SK-N-SH treated with all-trans-retinoic acid at 6 μM for 48 hours (cell line): ENCODE results near the gene RPUSD3.

Experiments
- ATAC-seq: fragments of 200-7000 bp; cut with Tn5 transposase; 3 replicates; pipeline ENCODE4 v1.9.1; 2020; ENCODE audit warnings: mild to moderate bottlenecking, moderate library complexity
- ARNTL ChIP-seq: fragments of 450-650 bp; formaldehyde crosslinking; IDR thresholded peaks from 2 replicates; pipeline ENCODE4 v1.5.0; 2020; ENCODE audit warnings: low read depth, mild to moderate bottlenecking, moderate library complexity, borderline replicate concordance
- BACH2 ChIP-seq: fragments of 250-450 bp; sonication (Bioruptor Pico); IDR thresholded peaks from 2 replicates; pipeline ENCODE4 v1.9.0; 2021; ENCODE audit warnings: mild to moderate bottlenecking, borderline replicate concordance
- ESRRG ChIP-seq: fragments of 250-450 bp; sonication (Bioruptor Pico); IDR thresholded peaks from 2 replicates; pipeline ENCODE4 v1.6.1; 2021; ENCODE audit warnings: mild to moderate bottlenecking
- GLIS3 ChIP-seq: fragments of 250-450 bp; sonication (Bioruptor Pico); IDR thresholded peaks from 2 replicates; pipeline ENCODE4 v1.5.0; 2020; ENCODE audit warnings: mild to moderate bottlenecking, moderate library complexity
- ISL1 ChIP-seq: fragments of 250-450 bp; sonication (Bioruptor Pico); IDR thresholded peaks from 2 replicates; pipeline ENCODE4 v2.1.2; 2022; ENCODE audit warnings: mild to moderate bottlenecking, moderate library complexity
- OSR1 ChIP-seq: fragments of 250-450 bp; sonication (Bioruptor Pico); IDR thresholded peaks from 2 replicates; pipeline ENCODE4 v1.8.0; 2022; ENCODE audit warnings: moderate library complexity, mild to moderate bottlenecking, inconsistent platforms
- PPARA ChIP-seq: fragments of 250-450 bp; sonication (Bioruptor Pico); IDR thresholded peaks from 2 replicates; pipeline ENCODE4 v1.5.0; 2020; ENCODE audit warnings: mild to moderate bottlenecking, borderline replicate concordance
- RARB ChIP-seq: fragments of 250-450 bp; sonication (Bioruptor Pico); IDR thresholded peaks from 2 replicates; pipeline ENCODE4 v1.8.0; 2021; ENCODE audit warnings: mild to moderate bottlenecking, moderate library complexity
- SNAI2 ChIP-seq: fragments of 250-450 bp; sonication (Bioruptor Pico); IDR thresholded peaks from 2 replicates; pipeline ENCODE4 v1.5.0; 2020; ENCODE audit warnings: mild to moderate bottlenecking, moderate library complexity
- TCF4 ChIP-seq: fragments of 250-450 bp; sonication (Bioruptor Pico); IDR thresholded peaks from 2 replicates; pipeline ENCODE4 v1.8.0; 2021; ENCODE audit warnings: mild to moderate bottlenecking, moderate library complexity, borderline replicate concordance
- TOX ChIP-seq: fragments of 250-450 bp; sonication (Bioruptor Pico); IDR thresholded peaks from 2 replicates; pipeline ENCODE4 v1.8.0; 2021; ENCODE audit warnings: mild to moderate bottlenecking, moderate library complexity, borderline replicate concordance
- ZC3H10 ChIP-seq: fragments of 250-450 bp; sonication (Bioruptor Pico); IDR thresholded peaks from 2 replicates; pipeline ENCODE4 v1.5.1; 2021; ENCODE audit warnings: mild to moderate bottlenecking, moderate library complexity
- ZFP3 ChIP-seq: fragments of 250-450 bp; sonication (Bioruptor Pico); IDR thresholded peaks from 2 replicates; pipeline ENCODE4 v1.5.0; 2020; ENCODE audit warnings: mild to moderate bottlenecking, moderate library complexity
- ZFP30 ChIP-seq: fragments of 450-650 bp; formaldehyde crosslinking; IDR thresholded peaks from 2 replicates; pipeline ENCODE4 v1.5.0; 2022; ENCODE audit warnings: mild to moderate bottlenecking, moderate library complexity
- ZNF565 ChIP-seq: fragments of 450-650 bp; formaldehyde crosslinking; conservative IDR thresholded peaks from 2 replicates; pipeline ENCODE4 v1.5.0; 2020; ENCODE audit warnings: low read depth, mild to moderate bottlenecking, moderate library complexity
- ZNF70 ChIP-seq: fragments of 450-650 bp; formaldehyde crosslinking; IDR thresholded peaks from 2 replicates; pipeline ENCODE4 v1.5.0; 2020; ENCODE audit warnings: mild to moderate bottlenecking, moderate library complexity
- ZNF8 ChIP-seq: fragments of 450-650 bp; formaldehyde crosslinking; IDR thresholded peaks from 2 replicates; pipeline ENCODE4 v1.5.0; 2020; ENCODE audit warnings: mild to moderate bottlenecking, moderate library complexity
- TF ChIP-seq, protein P1 (sequence below): fragments of 250-450 bp; sonication (Bioruptor Pico); IDR thresholded peaks from 2 replicates; pipeline ENCODE4 v1.5.1; 2020; ENCODE audit warnings: low read depth, mild to moderate bottlenecking, moderate library complexity
- TF ChIP-seq, protein P2 (sequence below): fragments of 250-450 bp; sonication (Bioruptor Pico); IDR thresholded peaks from 2 replicates; pipeline ENCODE4 v1.5.1; 2021; ENCODE audit warnings: mild to moderate bottlenecking, moderate library complexity
- TF ChIP-seq, protein P3 (sequence below): fragments of 250-450 bp; sonication (Bioruptor Pico); IDR thresholded peaks from 2 replicates; pipeline ENCODE4 v1.8.0; 2020; ENCODE audit warnings: mild to moderate bottlenecking, moderate library complexity, borderline replicate concordance

The RPUSD3 gene

DNA sequence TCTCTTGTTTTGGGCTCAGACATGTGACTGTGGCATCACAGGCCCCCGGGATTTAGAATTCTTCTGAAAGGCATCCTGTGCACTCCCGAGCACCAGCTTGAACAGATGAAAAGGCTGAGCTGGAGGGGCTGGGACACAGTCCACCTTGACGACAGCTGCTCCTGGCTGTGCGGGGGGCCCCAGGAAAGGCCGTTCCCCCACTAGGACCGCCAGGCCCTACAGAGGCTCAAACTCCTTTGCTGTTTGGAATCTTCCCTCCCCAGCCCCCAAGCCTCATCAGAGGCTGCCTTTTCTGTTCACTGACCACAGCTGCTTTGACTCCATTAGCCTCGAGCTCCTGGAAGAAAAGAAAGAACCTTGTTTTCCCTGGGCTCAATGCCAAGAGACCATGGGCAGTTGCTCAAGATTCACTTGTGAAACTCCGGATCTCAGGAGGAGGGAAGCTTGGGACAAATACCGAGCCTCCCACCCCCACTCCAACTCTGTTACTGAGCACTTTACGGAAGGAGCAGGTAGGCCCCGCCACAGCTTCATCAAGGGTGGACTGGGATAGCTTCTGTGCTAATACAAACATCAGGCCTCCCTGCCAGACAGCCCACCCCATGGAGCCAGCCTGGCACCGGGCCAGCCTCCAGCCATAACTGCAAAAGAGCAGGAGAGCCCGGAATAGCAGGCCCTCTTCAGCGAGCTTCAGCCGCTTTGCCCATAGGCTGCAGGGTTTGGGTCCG, 20.6 kb upstream of the RPUSD3 start:
- TF ChIP-seq, protein P1, sequence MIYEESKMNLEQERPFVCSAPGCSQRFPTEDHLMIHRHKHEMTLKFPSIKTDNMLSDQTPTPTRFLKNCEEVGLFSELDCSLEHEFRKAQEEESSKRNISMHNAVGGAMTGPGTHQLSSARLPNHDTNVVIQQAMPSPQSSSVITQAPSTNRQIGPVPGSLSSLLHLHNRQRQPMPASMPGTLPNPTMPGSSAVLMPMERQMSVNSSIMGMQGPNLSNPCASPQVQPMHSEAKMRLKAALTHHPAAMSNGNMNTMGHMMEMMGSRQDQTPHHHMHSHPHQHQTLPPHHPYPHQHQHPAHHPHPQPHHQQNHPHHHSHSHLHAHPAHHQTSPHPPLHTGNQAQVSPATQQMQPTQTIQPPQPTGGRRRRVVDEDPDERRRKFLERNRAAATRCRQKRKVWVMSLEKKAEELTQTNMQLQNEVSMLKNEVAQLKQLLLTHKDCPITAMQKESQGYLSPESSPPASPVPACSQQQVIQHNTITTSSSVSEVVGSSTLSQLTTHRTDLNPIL (CRISPR knock-in tag) = no peak
- TF ChIP-seq ZFP3 (CRISPR knock-in tag) (no peak), ZC3H10 (no peak), ZNF565 (CRISPR knock-in tag) (no peak), RARB (CRISPR knock-in tag) (no peak), BACH2 (no peak), SNAI2 (CRISPR knock-in tag) (no peak), ISL1 (CRISPR knock-in tag) (no peak), ZFP30 (CRISPR knock-in tag) (no peak), ESRRG (CRISPR knock-in tag) (no peak), ZNF70 (CRISPR knock-in tag) (no peak), TCF4 (CRISPR knock-in tag) (no peak), ARNTL (no peak)
- TF ChIP-seq, protein P2, sequence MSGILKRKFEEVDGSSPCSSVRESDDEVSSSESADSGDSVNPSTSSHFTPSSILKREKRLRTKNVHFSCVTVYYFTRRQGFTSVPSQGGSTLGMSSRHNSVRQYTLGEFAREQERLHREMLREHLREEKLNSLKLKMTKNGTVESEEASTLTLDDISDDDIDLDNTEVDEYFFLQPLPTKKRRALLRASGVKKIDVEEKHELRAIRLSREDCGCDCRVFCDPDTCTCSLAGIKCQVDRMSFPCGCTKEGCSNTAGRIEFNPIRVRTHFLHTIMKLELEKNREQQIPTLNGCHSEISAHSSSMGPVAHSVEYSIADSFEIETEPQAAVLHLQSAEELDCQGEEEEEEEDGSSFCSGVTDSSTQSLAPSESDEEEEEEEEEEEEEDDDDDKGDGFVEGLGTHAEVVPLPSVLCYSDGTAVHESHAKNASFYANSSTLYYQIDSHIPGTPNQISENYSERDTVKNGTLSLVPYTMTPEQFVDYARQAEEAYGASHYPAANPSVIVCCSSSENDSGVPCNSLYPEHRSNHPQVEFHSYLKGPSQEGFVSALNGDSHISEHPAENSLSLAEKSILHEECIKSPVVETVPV = no peak
- TF ChIP-seq, all 23 proteins: peak for 0
- peak; percentile 28 for ATAC-seq

DNA sequence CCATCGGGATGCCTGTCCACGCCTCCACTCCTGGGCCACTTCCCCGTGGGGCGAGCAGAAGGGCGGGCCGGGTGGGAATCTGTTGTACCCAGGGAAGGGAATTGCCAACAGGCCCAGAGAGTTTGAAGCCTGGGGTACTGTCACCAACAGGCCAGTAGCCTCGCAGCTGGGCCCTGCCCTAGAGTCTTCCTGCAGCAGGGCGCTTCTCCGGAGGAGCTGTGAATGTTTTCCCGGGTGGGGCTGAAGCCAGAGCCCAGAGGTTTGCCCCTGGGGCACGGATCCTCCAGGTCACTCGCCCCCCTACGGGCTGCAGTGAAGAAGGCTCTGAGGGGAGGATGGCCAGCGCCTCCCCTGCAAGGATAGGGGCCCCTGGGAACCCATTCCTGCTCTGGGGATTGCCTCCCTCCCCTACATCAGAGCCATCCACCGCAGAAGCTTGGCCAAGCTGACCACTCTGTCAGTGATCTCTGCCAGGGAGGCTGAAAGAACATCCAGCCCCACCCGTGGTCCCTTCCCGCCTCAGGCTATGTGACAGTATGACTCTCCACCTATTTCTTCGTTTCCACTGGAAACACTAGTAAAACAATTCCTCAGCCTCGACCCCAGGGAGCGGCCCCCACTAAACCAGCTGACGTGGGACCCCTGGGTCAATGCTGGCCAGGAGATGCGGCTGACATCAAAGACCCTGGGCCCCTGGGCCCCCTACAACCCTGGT, 19.4 kb upstream of the RPUSD3 start:
- no peak for ATAC-seq
- TF ChIP-seq OSR1 (CRISPR knock-in tag) (no peak), ISL1 (CRISPR knock-in tag) (no peak), ZFP30 (CRISPR knock-in tag) (no peak), ZNF8 (CRISPR knock-in tag) (no peak), RARB (CRISPR knock-in tag) (no peak), ESRRG (CRISPR knock-in tag) (no peak), SNAI2 (CRISPR knock-in tag) (no peak), GLIS3 (CRISPR knock-in tag) (no peak), ZFP3 (CRISPR knock-in tag) (no peak), TOX (CRISPR knock-in tag) (no peak), ZC3H10 (no peak), PPARA (no peak), ZNF70 (CRISPR knock-in tag) (no peak), TCF4 (CRISPR knock-in tag) (no peak)
- TF ChIP-seq, protein P3, sequence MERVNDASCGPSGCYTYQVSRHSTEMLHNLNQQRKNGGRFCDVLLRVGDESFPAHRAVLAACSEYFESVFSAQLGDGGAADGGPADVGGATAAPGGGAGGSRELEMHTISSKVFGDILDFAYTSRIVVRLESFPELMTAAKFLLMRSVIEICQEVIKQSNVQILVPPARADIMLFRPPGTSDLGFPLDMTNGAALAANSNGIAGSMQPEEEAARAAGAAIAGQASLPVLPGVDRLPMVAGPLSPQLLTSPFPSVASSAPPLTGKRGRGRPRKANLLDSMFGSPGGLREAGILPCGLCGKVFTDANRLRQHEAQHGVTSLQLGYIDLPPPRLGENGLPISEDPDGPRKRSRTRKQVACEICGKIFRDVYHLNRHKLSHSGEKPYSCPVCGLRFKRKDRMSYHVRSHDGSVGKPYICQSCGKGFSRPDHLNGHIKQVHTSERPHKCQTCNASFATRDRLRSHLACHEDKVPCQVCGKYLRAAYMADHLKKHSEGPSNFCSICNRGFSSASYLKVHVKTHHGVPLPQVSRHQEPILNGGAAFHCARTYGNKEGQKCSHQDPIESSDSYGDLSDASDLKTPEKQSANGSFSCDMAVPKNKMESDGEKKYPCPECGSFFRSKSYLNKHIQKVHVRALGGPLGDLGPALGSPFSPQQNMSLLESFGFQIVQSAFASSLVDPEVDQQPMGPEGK (CRISPR knock-in tag) = no peak
- TF ChIP-seq, protein P1 (CRISPR knock-in tag) = no peak
- TF ChIP-seq, protein P2 = no peak

DNA sequence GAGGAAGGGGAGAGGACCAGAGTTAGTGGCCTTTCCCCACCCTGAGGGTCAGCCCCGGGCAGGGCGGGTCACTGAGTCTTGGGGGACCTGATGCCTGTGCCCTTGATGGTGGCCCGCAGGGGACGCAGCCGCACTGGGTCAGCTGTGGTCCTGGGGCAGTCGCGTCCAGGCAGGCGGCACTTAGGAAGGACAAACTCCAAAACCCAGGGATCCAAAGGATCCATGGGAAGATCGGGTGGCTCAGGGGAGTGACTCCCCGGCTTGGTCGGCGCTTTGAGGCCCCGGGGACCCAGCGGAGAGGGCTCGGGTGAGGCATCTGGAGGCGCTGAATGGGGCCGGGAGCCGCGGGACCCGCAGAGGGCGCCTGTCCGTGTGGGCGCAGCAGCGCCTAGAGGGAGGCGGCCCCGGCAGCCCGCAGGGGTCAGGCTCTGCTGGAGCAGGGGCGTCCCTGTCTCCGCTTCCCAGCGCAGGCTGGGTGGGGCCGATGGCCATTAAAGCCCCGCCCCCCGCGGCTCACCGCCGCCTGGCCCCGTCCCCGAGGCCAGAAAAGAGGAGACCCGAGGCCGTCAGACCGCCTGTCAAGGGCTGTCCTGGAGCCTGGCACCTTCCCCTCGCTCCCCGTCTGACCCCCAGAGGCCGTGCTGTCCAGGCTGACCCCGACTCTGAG, 18.7 kb upstream of the RPUSD3 start:
- TF ChIP-seq PPARA (no peak), ARNTL (no peak), ZC3H10 (no peak)
- TF ChIP-seq, all 23 proteins: peak for 0
- no peak; the same call in 2 of the 3 replicates for ATAC-seq
